GM18951 (cell line): Measurements from ENCODE around the gene ZNF462.

ENCODE experiments used
- POLR2A ChIP-seq: IDR thresholded peaks from 4 replicates; pipeline ENCODE4 v1.6.1; 2011; ENCODE audit warnings: mild to moderate bottlenecking; ENCODE audit not compliant: insufficient read length, insufficient read depth; ENCODE audit errors: extremely low read depth
- in situ Hi-C: fragments of 300-500 bp; cut with MboI; formaldehyde crosslinking; loops from one replicate; pipeline ENCODE4 v1.12.0; 2022; ENCODE audit warnings: low sequenced_read_pairs, mixed read lengths, inconsistent platforms; ENCODE audit not compliant: unreplicated experiment

The ZNF462 gene

DNA sequence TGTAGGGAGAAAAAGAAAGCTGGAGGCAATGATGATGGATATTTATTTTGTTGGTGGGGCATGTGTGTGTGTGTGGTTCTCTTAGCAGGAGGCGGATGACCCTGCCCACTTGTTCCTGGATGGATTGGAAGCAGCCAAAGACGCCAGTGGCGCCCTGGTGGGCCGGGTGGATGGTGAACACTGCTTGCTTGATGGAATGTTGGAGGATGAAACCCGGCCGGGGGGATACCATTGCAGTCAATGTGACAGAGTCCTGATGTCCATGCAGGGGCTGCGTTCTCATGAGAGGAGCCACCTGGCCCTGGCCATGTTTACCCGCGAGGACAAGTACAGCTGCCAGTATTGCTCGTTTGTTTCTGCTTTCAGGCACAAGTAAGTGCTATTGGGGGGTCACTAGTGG is 69.2 kb downstream of the ZNF462 start:
- TF ChIP-seq POLR2A: no peak

DNA sequence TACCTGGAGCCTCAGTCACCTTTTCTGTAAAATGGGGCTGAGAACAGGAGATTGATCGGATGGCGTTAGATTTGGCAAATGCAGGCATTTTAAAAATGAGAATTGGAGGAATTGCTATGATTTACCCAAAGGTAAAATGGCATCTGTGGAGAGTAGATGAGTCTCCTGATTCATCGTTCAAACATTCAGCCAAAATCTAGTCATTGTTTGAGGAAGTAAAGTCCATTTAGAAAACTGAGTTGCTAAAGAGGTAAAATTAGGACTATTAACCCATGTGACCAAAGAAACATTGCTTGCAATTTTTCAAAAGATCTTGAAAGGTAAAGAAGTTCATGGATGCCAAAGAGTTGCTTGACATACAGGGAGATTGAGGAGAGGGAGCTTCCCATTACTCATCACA is 69.7 kb downstream of the ZNF462 start:
- in situ Hi-C loops: no loop called here
- no peak for TF ChIP-seq POLR2A

More for the DNA sequence above, 69.2 kb downstream of the ZNF462 start:
- in situ Hi-C loops: no loop called here

DNA sequence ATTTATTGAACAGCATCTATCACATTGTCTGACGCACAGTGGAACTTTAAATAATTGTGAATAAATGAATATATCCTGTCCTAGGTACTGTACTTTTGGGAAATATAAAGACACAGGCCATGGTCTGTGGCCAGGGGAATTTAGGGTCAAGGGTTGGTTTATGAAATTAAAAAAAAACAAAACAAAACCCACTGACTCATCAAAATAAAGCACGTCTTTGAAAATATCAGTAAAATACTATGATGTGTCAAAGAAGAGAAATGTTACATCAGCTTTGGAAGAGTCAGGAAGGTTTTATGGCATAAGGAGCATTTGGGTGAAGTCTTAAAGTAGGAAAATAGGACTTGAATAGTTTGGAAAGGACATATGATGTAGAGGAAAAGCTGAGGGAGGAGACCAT is 70.5 kb downstream of the ZNF462 start:
- TF ChIP-seq POLR2A: no peak
- in situ Hi-C loops: no loop called here

DNA sequence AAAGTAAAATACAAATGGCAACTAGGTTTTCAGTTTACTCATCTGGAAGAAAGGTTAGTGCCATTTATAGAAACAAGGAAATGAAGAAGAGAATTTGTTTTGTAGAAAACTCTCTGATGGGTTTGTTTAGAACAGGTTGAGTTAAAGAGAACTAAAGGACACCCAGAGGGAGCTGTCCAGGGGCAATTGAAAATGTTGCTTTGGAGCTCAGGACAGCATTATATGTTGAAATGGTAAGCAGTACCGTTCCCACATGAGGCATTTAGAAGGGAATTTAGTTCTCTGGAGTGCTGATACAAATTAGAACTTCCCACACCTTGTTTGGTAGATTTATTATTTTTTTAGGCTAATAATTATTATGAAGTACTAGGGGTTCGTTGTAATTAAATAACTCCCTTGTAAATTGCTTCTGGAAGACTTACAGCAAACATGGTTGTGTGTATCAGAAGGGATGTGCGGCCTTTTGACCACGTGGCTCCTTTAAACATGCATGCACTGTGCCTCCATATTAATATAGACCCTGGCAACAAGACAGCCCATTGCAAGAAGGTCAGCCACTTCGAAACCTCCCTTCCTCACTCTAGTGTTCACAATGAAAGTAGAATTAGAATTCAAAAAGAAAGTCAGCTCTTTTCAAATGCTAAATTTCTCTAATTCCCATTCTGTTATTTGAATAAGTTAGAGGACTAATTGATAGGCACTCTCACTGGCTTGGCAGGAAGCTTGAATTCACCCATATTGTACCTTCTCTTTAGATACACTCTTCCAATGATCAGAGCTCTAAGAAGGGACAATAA is 71.7 kb downstream of the ZNF462 start:
- in situ Hi-C loops: no loop called here
- TF ChIP-seq POLR2A: no peak

DNA sequence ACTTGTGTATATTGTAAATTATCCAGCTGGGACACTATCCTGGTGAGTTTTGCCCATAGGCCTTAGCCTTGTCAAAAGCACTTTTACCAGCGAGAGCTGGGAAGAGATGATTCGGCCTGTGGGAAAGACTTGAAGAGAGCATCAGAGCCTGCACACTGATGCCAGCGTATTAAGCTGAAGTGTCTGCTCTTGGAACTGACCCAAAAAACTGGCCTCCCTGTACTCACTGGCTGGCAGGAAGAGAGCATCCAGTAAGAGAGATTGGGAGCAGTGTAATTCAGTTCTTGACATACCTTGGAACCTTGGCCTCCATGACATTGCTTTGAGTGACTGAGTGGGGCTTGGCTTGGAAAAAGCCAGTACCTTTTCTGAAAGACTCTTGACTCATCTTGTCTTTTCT is 73.7 kb downstream of the ZNF462 start:
- TF ChIP-seq POLR2A: no peak
- in situ Hi-C loops: no loop called here

DNA sequence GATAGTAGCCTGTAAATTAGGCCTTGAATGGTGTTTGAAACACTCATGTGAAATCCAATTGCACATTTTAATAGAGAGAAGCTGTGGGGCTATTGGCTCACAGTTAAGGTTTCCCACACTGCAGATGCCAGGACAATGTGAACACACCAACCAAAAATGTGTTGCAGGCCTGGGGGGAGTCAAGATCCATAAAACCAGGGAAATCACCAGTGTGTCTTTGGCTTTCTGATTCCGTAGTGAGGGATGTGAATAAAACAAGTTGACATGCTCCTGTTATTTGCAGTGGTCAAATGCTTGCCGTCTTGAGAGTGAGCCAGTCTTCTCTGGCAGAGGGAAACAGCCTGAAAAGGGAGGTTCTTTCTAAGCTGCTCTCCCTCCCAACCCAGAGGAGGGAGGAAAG is 79.0 kb downstream of the ZNF462 start:
- in situ Hi-C loops: no loop called here

DNA sequence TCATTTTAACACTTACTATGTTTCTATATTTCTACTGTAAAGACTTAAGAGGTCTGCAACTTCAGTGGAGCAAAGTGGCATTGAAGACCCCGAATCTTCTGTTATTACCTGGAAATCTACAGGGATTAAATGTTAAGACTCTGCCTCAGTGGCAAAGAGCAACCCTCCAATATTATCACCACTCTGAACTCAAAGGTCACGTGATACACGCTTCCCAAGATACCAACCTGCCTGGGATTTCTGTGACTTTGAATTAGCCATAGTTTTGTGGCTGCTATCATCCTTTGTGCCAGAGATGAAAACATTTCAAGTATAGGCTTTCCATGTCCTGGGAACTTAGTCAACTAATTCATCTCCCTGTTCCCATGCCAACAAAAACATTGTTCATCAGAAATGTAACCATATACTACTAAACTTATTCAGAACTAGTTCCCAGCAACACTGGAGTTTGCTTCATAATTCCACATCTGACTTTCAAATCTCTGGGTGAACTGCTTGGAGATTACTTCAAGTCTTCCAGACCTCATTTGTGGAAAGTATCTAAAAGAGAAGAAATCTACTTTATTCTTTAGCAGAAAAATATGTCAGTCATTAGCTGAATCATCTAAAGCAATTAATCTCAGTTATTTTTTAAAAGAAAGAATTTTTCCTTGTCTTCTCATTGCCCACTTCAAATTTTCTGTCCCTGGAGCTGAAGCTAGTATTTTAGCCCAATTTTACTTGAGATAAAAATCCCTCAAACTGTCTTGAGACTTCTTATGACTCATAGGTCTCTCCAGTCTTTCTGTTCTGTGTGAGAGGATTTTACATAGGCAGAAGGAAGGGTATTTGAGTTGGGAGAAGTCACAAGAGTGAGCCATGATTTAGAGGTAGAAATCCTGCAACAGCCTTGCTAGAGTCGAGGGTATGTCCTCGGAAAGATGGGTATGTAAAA is 83.0 kb downstream of the ZNF462 start:
- in situ Hi-C loops: no loop called here

More for the DNA sequence above, 79.0 kb downstream of the ZNF462 start:
- TF ChIP-seq POLR2A: no peak

DNA sequence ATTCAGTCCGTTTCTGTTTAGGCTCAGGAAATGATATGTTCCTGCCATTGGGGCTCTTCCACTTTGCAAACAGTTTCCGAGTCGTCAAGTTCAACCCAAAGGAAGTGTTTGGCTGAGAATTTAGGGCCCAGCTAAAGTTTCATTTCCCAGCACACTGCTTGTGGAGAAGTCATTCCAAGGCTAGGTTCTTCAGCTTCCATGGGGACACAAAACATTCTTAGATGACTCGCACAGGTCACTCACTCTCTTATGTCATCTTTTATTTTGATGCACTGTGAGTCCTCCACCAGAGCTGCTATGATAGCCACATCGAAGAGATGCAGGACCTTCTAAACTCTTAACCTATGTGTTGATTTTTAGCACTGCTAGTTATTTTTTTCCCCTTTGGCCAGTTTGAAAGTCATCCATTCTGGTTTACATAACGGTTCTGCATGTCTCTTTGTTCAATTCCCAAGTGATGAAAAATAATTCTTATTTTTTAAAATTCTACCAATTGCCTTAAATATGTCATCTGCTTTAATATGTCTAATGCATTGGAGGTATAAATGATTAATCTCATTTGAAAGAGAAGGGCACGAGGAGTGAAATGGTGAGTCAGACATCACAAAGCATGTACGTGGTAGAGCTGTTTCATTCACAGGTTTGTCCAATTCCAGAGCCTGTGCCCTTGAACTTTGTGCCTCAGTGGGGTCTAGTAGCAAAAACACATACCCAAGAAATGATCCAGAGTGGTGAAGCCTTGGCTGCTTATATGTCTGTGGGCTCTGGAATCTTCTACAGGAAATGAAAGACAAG is 84.3 kb downstream of the ZNF462 start:
- TF ChIP-seq POLR2A: no peak
- in situ Hi-C loops: no loop called here

More for the DNA sequence above, 83.0 kb downstream of the ZNF462 start:
- no peak for TF ChIP-seq POLR2A

DNA sequence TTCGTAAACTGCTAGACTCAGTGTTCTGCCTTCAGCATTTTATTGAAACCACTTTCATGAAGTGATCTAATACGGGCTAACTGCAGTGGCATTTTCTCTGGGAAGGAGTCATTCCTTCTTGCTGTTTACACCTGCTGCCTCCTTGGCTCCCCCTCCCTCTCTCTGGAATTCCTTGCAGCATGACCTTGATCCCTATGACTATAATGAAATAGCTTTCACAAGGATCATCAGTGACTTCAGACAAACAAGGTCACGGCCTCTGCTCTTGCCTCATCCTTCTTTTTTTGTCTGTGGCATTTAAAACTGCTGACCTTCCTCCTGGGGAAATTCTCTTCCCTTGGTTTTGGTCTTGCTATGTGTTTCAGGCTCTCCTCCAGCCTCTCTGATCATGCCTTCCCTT is 90.2 kb downstream of the ZNF462 start:
- in situ Hi-C loops: no loop called here
- TF ChIP-seq POLR2A: no peak

DNA sequence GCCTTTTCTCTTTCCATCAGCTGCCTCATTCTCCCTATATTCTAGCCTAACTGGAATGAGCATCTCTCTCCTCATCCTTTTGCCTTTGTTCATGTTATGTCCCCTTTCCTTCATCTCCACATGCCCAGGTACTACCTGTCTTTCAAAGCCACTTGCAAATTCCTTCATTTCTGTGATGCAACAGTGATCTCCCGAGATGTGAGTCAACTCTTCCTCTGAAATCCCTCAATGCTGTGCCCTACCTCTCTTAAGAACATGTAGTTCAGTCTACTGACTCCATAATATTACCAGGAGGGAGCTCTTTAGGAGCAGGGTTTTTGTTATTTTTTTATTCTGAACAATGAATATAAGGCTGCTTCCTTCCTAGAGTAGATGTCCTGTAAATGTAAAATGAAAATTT is 91.6 kb downstream of the ZNF462 start:
- TF ChIP-seq POLR2A: no peak
- in situ Hi-C loops: no loop called here

DNA sequence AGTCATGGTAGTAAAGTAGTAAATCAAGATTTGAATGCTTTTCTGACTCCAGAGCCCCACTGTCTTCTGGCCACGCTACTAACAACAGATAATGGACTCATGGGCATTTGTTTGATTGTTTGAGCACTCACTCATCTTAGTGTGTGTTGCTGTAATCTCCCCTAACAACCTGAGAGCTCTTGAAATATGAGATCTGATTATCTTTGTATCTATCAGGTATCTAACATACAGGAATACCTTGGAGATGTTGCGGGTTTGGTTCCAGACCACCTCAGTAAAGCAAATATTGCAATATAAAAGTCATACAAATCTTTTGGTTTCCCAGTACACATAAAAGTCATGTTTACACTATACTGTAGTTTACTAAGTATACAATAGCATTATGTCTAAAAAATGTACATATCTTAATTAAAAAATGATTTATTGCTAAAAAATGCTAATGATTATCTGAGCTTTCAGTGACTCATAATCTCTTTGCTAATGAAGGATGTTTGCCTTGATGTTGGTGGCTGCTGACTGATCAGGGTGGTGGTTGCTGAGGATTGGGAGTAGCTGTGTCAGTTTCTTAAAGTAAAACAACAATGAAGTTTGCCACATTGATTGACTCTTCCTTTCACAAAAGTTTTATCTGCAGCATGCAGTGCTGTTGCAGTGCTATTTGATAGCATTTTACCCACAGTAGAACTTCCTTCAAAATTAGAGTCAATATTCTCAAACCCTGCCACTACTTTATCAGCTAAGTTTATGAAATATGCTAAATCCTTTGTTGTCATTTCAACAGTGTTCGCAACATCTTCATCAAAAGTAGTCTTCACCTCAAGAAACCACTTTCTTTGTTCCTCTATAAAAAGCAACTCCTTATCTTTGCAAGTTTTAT is 92.2 kb downstream of the ZNF462 start:
- no peak for TF ChIP-seq POLR2A
- in situ Hi-C loops: no loop called here

DNA sequence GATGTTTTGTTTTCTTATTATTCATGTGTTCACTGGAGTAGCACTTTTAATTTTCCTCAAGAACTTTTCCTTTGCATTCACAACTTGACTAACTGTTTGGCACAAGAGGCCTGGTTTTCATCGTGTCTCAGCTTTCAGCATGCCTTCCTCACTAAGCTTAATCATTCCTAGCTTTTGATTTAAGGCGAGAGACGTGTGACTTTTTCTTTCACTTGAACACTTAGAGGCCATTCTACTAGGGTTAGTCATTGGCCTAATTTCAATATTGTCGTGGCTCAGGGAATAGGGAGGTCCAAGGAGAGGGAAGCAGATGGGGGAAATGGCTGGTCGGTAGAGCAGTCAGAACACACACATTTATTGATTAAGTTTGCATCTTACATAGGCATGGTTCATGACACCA is 94.0 kb downstream of the ZNF462 start:
- in situ Hi-C loops: no loop called here
- TF ChIP-seq POLR2A: no peak
